ENCODE data around the gene TSPAN18. TPM values are rescaled to one million over a fixed set of nuclear protein-coding genes. Genes with fewer than 3 reads are reported as not detected.

TSPAN18 gene
- total and polyA plus RNA-seq, 10 of the 15 experiments (the other 5 are each of a cell fraction or from before 2014, with no cell fraction given), result 0.02 to 0.77 (median 0.13) TPM; not detected in 1

DNA sequence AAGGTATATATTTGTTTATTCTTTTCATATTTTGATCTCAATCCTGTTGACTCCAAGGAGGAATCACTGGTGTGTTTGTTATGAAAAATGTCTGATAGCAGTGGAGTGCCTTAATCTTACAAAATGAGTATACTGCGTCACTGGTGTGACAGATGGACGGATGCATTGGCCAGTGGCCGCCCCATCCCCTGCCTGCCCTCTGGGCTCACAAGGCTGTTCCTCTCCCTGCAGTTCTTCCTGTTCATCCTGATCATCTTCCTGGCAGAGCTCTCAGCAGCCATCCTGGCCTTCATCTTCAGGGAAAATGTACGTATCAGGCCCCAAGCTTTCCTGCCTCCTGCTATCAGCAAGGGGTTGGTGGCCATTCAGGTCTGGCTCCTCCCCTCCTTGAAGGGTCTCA is 191.0 kb downstream of the TSPAN18 start:
- RAD21 ChIA-PET (ENCODE audit: unreplicated experiment), result no interaction called here

DNA sequence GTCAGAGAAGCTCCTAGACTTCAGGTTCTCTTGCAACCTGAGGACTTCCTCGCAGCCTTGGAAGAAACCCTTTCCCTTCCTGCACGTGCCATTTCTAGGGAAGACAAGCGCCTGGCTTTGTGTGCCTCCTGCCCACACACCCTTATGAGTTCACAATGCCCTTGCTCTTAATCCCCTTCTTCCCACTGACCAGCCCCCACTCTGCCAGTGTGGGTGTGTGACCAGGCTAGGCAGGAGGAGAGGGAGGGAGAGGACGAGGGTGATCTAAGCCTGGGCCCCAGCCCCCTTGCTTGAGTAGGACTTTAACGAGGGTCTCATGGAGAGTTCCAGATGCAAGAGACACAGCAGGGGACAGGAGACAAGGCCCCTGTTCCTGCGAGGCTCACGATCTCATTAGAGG is 193.7 kb downstream of the TSPAN18 start:
- 19% methylated on average over 7 of the region's 7 CpGs for WGBS (ENCODE audit: insufficient coverage, insufficient replicate concordance, low lambda C conversion rate, missing lambda C conversion rate)
- Histone ChIP-seq H3K27ac (ENCODE audit: control insufficient read depth, insufficient read depth) (no peak overlapping the region), H3K27me3 (replicated peaks in 1 of 2; ENCODE audit: control insufficient read depth in 2 of 2, insufficient read depth in 2 of 2, low read length in 1 of 2) (no peaks in the 10 kb centered on the region; a peak in 1 of 4 replicates), H3K9me3 (replicated peaks; ENCODE audit: control insufficient read depth, insufficient read depth, low read length) (no peaks in the 10 kb centered on the region), H4K20me1 (ENCODE audit: control insufficient read depth, insufficient read depth) (no peaks in the 10 kb centered on the region), H2AFZ (ENCODE audit: control insufficient read depth, low read depth, low read length) (no peak overlapping the region), H3K79me2 (ENCODE audit: control insufficient read depth, insufficient read depth, low read length) (no peaks in the 10 kb centered on the region), H3K9ac (ENCODE audit: control insufficient read depth, insufficient read depth, low read length) (no peak overlapping the region), H3K36me3 (ENCODE audit: control insufficient read depth in 2 of 2, insufficient read depth in 2 of 2, low read length in 1 of 2) (no peaks in the 10 kb centered on the region), H3K4me3 (no peak overlapping the region), H3K4me1 (ENCODE audit: control insufficient read depth, insufficient read depth, low read length) (peaks cover 7% of the 10 kb centered on the region), H3K4me2 (ENCODE audit: control insufficient read depth, insufficient read depth) (no peak overlapping the region)
- ChIA-PET POLR2A (no interaction called here), CTCF (interaction anchor here (1.0 kb wide), 1 partner anchor 185 kb away, joined by 4 read pairs; no protein-coding TSS in a partner anchor), SMC1A (ENCODE audit: uncharacterized antibody, unreplicated experiment) (no interaction called here), RAD21 (ENCODE audit: unreplicated experiment) (no interaction called here)
- intact Hi-C loops (cut with micrococcal nuclease; ENCODE audit: unreplicated experiment) (no loop called here), in situ Hi-C loops (cut with MboI) (no loop called here)
- FAIRE-seq (no peak), DNase-seq (ENCODE audit: low read depth, low spot score) (no peak), ATAC-seq (no peak)
- BruUV-seq (replicated peaks), result no TSS peak
- TF ChIP-seq STAT1 (conservative IDR thresholded peaks at IDR 0.05), result no peak
- TF ChIP-seq NFYA (IDR thresholded peaks at IDR 0.05; ENCODE audit: borderline replicate concordance, low read depth, low read length), result no peak
- TF ChIP-seq SUZ12 (IDR thresholded peaks at IDR 0.05; ENCODE audit: unreplicated experiment), result no peak
- TF ChIP-seq BCL11A (IDR thresholded peaks at IDR 0.05; ENCODE audit: low read depth, low read length), result no peak
- TF ChIP-seq, protein P1, sequence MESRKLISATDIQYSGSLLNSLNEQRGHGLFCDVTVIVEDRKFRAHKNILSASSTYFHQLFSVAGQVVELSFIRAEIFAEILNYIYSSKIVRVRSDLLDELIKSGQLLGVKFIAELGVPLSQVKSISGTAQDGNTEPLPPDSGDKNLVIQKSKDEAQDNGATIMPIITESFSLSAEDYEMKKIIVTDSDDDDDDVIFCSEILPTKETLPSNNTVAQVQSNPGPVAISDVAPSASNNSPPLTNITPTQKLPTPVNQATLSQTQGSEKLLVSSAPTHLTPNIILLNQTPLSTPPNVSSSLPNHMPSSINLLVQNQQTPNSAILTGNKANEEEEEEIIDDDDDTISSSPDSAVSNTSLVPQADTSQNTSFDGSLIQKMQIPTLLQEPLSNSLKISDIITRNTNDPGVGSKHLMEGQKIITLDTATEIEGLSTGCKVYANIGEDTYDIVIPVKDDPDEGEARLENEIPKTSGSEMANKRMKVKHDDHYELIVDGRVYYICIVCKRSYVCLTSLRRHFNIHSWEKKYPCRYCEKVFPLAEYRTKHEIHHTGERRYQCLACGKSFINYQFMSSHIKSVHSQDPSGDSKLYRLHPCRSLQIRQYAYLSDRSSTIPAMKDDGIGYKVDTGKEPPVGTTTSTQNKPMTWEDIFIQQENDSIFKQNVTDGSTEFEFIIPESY (IDR thresholded peaks at IDR 0.05), result no peak
- no peak for TF ChIP-seq CHD1 (IDR thresholded peaks at IDR 0.05; ENCODE audit: low read depth, low read length)
- TF ChIP-seq ASH2L (IDR thresholded peaks at IDR 0.05; ENCODE audit: borderline replicate concordance, low read depth), result no peak
- no peak for TF ChIP-seq POLR2A (IDR thresholded peaks at IDR 0.05; ENCODE audit: low read depth, low read length)
- TF ChIP-seq, protein P2, sequence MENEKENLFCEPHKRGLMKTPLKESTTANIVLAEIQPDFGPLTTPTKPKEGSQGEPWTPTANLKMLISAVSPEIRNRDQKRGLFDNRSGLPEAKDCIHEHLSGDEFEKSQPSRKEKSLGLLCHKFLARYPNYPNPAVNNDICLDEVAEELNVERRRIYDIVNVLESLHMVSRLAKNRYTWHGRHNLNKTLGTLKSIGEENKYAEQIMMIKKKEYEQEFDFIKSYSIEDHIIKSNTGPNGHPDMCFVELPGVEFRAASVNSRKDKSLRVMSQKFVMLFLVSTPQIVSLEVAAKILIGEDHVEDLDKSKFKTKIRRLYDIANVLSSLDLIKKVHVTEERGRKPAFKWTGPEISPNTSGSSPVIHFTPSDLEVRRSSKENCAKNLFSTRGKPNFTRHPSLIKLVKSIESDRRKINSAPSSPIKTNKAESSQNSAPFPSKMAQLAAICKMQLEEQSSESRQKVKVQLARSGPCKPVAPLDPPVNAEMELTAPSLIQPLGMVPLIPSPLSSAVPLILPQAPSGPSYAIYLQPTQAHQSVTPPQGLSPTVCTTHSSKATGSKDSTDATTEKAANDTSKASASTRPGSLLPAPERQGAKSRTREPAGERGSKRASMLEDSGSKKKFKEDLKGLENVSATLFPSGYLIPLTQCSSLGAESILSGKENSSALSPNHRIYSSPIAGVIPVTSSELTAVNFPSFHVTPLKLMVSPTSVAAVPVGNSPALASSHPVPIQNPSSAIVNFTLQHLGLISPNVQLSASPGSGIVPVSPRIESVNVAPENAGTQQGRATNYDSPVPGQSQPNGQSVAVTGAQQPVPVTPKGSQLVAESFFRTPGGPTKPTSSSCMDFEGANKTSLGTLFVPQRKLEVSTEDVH (IDR thresholded peaks at IDR 0.05; ENCODE audit: low read depth, partially characterized antibody), result no peak

More for the DNA sequence above, 191.0 kb downstream of the TSPAN18 start:
- no peak overlapping the region for H3K9ac ChIP-seq (ENCODE audit: control insufficient read depth, insufficient read depth, low read length)
- no peak overlapping the region for H3K4me3 ChIP-seq
- H3K4me1 ChIP-seq (ENCODE audit: control insufficient read depth, insufficient read depth, low read length), result peaks cover 7% of the 10 kb centered on the region
- no peaks in the 10 kb centered on the region; a peak in 1 of 4 replicates for H3K27me3 ChIP-seq (replicated peaks in 1 of 2; ENCODE audit: control insufficient read depth in 2 of 2, insufficient read depth in 2 of 2, low read length in 1 of 2)
- H3K27ac ChIP-seq (ENCODE audit: control insufficient read depth, insufficient read depth), result no peak overlapping the region
- no peak overlapping the region for H2AFZ ChIP-seq (ENCODE audit: control insufficient read depth, low read depth, low read length)
- in situ Hi-C loops (cut with MboI) (loop anchor here (10.0 kb wide), 1 partner anchor 193 kb away; the partner anchor contains the start of gene TSPAN18), intact Hi-C loops (cut with micrococcal nuclease; ENCODE audit: unreplicated experiment) (loop anchor here (10.0 kb wide), 2 partner anchors 263 to 633 kb away; no protein-coding TSS in a partner anchor)
- FAIRE-seq (no peak), DNase-seq (ENCODE audit: low read depth, low spot score) (no peak), ATAC-seq (no peak)
- H3K9me3 ChIP-seq (replicated peaks; ENCODE audit: control insufficient read depth, insufficient read depth, low read length), result no peaks in the 10 kb centered on the region
- H3K4me2 ChIP-seq (ENCODE audit: control insufficient read depth, insufficient read depth), result no peak overlapping the region
- TF ChIP-seq CEBPB (IDR thresholded peaks at IDR 0.05; ENCODE audit: borderline replicate concordance in 1 of 2, low read depth in 2 of 2, low read length in 2 of 2), result no peak
- TF ChIP-seq MTA3 (IDR thresholded peaks at IDR 0.05; ENCODE audit: borderline replicate concordance, low read length), result no peak
- no peak for TF ChIP-seq TAF1 (IDR thresholded peaks at IDR 0.05; ENCODE audit: borderline replicate concordance, low read depth, low read length)
- no peak for TF ChIP-seq STAT3 (IDR thresholded peaks at IDR 0.05; ENCODE audit: low read depth, low read length)
- TF ChIP-seq, protein P3, sequence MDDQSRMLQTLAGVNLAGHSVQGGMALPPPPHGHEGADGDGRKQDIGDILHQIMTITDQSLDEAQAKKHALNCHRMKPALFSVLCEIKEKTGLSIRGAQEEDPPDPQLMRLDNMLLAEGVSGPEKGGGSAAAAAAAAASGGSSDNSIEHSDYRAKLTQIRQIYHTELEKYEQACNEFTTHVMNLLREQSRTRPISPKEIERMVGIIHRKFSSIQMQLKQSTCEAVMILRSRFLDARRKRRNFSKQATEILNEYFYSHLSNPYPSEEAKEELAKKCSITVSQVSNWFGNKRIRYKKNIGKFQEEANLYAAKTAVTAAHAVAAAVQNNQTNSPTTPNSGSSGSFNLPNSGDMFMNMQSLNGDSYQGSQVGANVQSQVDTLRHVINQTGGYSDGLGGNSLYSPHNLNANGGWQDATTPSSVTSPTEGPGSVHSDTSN (IDR thresholded peaks at IDR 0.05; ENCODE audit: insufficient replicate concordance, low read depth, low read length), result no peak
- TF ChIP-seq RAD51 (IDR thresholded peaks at IDR 0.05), result no peak
- TF ChIP-seq RAD21 (IDR thresholded peaks at IDR 0.05; ENCODE audit: insufficient read depth, low read depth, low read length), result no peak
- POLR2A ChIA-PET, result no interaction called here
- WGBS (ENCODE audit: insufficient coverage, insufficient replicate concordance, low lambda C conversion rate, missing lambda C conversion rate), result 57% methylated on average over 4 of the region's 4 CpGs
- H4K20me1 ChIP-seq (ENCODE audit: control insufficient read depth, insufficient read depth), result no peaks in the 10 kb centered on the region
- CTCF ChIA-PET, result no interaction called here
- H3K79me2 ChIP-seq (ENCODE audit: control insufficient read depth, insufficient read depth, low read length), result no peaks in the 10 kb centered on the region
- SMC1A ChIA-PET (ENCODE audit: uncharacterized antibody, unreplicated experiment), result no interaction called here
- no peaks in the 10 kb centered on the region for H3K36me3 ChIP-seq (ENCODE audit: control insufficient read depth in 2 of 2, insufficient read depth in 2 of 2, low read length in 1 of 2)
- BruUV-seq (replicated peaks), result no TSS peak
